GM18909 (cell line): ENCODE data around the gene POLG2.

Experiments used
- ATAC-seq: cut with Tn5 transposase; IDR thresholded peaks from one replicate; pipeline ENCODE4 v1.9.1; 2021; ENCODE audit warnings: mild to moderate bottlenecking; ENCODE audit not compliant: unreplicated experiment, poor library complexity

POLG2 gene

DNA sequence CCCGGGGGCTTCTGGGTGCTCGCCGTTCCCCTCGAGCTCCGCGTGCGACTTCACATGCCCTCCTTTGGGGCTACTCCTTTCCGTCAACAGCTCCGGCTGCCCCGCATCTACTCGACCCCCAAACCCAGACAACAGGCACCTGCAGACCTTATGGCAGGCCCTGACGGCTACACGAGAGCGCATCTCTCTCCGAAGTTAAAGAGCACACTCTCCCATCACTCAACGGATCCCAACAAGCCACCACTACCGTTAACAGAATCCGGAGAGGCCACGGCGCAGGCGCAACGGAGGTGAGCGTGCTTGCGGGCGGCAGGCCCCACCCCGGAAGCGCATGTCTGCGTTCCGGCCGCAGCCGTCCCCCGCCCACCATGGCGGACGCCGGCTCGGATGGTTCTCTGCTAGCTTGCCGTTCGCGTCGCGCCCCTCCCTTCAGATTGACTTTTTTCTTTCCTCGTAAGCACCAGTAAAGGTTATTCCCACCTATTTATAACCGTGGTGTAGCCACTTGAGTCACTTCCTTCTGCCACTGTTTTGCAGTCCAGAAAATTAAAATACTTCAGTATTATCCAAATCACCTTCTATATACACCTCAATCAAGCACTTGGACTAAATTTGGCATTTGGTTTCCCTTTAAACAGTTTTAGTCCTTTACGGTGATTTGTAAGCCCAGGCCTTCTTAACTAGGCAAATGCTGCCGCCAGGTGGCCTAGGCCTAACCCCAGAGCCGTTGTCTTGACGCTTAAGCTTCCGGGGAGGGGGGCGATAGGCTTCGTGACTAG lies at the start of gene POLG2:
Gene POLG2 (minus strand): TSS at position 269 of the 779 bp plus-strand sequence. CDS start 86 bp downstream, at position 183.
- ATAC-seq = peak; percentile 86

DNA sequence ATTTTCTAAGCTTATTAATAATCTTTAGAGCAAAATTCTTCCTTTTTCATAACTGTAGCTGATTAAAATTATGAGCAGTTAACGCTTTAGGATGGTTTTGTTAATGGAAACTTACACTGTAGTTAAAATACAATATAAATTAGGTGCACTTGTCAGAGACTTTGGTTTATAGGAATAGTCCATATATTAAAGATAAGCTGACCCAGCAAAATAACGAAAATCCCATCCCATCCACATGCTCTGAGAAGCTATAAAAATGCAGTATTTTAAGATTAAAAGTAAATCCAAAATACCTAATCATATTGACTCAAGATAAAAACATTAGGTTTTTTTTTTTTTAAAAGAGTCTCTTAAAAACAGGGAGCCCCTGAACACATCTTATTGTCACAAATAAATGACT lies 47.9 kb upstream of the POLG2 start:
- ATAC-seq = no peak

DNA sequence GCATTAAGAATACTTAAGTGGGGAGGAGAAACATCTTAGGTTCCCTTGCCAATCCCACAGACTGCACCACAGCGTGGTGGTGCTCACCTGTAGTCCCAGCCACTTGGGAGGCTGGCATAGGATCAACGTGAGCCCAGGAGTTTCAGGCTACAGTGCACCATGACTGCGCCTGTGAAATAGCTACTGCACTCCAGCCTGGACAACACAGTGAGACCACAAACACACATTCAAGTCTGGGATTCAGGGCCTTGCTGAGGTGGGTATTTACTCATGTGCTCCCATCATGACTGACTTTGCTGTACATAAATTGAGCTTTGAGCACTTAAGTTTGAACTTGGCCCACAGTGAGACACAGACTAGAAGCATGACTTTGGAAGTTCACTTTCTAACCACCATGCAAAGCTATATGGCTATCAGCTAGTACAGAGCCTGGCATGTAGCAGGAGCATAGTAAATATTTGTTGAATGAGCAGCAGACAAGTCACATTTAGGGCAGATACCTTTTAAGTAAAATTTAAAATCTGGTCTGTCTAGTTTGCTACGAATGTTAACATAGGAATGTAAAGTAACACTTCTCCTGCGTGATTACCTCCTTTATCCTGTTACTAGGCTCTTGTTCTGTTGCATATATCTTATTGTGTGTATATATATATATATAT lies 43.4 kb upstream of the POLG2 start:
- ATAC-seq = no peak

DNA sequence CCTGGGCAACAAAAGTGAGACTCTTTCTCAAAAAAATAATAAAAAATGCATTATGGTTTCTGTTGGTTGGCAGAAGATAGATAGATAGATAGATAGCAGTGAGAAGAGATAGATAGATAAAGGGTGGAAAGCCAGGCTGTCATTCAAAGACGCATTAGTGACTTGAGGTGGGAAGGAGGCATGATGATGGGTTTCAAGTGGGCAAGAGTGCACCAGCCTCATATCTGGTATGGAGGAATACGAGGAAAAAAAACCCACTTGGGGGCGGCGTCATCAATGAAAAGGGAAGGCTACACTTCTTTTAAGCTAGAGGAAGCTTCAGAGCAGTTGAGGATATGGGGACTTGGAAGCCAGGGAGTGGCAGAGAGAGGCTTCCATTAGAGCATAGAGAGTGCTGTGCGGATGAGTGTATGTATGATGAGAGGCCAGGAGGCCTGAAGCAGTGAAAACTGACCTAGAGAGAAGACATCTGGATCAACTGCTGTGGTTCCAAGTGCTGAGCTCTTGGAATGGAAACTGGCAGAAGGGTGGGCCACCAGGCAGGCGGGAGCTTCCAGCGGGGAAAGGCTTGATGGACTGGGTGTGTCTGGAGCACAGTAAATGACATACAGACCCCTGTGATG lies 41.8 kb upstream of the POLG2 start:
- no peak for ATAC-seq

DNA sequence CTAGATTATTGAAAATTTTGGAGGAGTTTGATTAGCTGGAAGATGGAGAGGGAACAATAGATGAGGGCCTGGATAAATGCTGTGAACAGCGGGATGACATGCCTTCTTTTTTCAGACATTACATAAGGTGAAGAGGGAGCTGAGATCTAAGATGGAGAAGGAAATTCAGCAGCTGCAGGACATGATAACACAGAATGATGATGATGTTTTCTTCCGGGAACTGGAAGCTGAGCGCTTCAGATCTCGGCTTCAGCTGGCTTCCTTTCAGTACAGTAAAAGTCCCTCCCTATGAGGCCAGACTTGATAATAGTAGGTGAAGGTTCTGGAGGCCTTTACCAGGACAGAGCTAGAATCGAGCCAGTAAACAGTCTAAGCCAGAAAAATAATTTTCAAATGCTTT lies 40.6 kb upstream of the POLG2 start:
- no peak for ATAC-seq

DNA sequence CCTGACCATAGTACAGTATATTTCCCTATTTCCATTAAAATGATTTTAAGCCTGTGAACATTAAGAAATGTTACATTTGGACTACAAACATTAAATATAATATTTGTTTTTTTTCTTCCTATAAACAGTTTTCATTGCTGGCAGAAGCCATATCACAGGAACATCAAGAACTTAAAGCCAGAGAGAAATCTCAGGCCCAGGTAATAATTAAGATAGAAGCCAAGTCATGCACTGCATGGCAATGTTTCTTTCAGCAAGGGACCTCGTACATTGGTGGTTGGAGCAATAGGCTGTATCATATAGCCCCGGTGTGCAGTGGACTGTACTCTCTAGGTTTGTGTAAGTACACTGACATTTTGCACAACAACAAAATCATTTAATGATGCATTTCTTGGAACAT lies 40.1 kb upstream of the POLG2 start:
- ATAC-seq = no peak

DNA sequence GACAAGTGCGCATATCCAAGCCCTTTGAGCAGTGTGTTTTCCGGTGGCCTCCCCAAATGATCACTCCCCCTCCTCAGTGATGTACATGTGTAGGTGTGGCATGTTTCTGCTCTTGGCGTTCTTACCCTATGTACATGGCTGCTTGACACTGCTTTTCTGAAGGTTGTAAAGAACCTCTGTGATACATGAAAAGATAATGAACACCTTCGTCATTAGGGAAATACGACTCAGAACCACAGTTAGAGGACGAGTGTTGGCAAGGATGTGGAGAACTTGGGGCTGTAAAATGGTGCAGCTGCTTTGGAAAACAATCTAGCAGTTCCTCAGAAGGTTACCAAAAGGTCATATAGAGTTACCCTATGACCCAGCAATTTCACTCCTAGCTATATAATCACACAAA lies 38.5 kb upstream of the POLG2 start:
- no peak for ATAC-seq

DNA sequence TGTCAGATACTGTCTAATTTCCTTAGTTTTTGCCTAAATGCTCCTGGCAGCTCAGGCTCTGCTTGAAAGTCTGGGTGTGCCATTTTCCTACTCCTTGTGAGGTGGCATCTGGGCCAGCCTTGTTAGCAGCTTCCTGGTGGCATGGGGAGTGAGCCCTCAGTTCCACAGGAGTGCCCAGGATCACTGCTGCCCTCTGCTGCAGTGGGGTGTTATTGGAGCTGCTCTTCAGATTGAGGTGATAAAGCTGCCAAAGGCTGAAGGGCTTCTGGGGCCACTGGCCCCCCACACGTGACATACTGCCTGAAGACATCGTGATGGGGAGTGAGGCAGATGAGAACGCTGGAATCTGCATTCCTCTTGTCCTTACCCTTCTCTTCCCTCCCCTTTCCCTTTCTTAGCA lies 37.3 kb upstream of the POLG2 start:
- ATAC-seq = no peak

DNA sequence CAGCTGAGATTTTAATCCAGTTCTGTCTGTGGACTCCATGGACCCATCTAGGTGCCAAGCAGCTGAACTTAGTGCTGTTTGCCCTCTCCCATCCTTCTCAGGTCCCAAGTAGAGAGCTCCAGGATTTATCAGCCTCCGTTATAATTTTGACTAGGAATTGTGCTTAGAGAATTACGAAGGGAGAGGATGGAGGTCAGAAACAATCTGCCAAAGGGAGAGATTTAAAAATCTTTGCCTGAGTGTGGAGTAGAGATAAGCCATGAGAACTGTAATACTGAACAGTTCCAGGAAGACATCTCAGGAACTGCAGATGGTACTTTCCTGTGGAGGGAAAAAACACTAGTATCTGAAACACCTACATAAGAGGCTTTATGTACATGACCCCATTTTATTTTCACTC lies 36.9 kb upstream of the POLG2 start:
- ATAC-seq = no peak

DNA sequence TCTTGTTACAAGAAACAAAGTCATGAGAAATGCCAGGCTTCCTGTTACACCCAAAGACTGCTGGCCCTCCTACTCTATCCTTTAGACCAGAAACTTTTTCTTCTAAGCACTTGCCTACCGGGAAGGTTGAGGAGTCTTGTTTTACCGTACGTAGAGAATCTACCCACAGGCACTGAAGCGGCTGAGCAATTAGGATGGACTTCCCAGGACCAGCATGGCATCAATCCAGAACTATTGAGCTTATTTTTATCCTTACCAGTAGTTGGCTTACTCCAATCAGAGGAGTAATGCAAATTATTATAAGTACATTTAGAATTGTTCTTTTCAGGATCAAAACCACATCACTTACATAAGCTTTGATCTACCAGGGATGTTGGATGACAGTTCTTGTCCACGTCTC lies 35.6 kb upstream of the POLG2 start:
- ATAC-seq = no peak

DNA sequence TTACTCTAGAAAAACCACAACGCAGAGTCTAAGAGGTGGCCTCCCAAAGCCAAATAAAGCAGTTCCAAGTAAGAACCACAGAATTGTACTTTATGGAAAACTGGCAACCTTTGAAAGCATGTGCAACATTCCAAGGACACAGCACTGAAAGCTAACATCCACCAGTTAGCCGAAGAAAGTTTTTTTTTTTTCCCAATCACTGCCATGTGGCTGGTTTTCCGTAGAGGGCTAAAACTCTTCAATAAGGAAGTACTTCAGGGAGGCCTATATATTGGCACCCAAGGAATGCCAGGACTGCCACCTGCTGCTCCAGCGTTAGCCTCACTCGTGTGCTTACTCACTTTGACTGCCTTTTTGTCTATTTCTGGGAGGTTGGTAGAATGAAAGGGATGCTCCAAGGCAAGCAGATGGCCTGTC lies 35.1 kb upstream of the POLG2 start:
- ATAC-seq = no peak

DNA sequence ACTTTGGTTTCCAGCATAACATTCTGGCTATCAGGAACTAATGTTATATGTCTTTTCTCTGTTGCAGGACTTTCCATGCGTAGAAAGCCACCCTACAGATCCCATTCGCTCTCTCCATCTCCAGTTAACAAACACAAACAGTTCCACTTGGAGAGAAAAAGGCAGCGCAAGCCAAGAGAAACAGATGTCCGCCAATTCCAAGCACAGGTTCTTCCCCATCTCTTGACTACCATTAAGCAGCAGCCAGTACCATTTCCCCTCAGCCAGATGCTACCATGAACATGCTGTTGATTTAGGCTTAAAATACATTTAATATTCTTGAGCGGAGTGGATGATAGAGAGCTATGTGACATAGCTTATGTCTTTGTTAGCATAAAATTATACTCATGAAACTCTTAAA lies 32.4 kb upstream of the POLG2 start:
- ATAC-seq = no peak

DNA sequence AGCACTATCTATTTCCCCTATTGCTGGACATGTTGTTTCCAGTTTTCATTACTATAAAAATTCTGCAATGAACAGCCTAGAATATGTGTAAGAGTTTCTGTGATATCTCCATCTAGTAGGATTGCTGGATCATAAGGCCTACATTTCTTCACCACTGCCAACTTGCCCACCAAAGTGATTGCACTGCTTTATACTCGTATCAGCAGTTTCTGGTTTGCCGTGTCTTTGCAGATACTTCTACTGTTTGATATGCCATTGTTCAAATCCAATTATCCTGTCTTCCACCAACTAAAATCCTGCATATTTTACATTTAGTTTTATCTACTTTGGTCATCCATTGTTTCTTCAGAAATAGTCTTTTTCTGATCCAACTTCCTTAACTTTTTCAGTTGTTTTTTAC lies 31.1 kb upstream of the POLG2 start:
- no peak for ATAC-seq

DNA sequence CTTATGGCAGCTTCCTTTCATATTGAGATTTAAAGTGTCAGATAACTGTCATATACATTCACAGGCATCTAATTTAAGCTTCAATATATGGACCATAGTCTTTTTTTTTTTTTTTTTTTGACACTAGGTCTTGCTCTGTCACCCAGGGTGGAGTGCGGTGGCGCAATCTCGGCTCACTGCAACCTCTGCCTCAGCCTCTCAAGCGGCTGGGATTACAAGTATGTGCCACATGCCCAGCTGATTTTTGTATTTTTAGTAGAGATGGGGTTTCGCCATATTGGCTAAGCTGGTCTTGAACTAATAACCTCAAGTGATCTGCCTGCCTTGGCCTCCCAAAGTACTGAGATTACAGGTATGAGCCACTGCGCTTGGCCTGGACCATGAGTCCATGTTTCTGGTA lies 23.5 kb upstream of the POLG2 start:
- ATAC-seq = no peak

DNA sequence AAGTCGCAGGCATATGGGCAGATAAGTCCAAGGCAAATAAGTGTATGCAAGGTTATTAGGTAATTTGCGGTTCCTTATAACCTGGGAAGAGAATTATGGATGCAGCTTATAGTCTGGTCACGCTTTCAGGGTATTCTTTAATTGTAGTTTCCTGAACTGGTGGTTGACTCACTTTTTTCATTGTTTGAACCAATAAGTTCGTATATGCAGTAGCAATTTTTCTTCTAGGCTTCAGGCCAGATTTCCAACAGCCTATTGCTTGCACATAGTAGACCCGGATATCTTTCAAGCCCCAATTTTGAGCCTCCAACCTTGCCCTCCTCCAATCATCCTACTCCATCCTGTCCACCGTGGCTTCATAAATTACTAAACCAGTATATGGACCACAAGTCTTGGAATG lies 22.7 kb upstream of the POLG2 start:
- no peak for ATAC-seq

DNA sequence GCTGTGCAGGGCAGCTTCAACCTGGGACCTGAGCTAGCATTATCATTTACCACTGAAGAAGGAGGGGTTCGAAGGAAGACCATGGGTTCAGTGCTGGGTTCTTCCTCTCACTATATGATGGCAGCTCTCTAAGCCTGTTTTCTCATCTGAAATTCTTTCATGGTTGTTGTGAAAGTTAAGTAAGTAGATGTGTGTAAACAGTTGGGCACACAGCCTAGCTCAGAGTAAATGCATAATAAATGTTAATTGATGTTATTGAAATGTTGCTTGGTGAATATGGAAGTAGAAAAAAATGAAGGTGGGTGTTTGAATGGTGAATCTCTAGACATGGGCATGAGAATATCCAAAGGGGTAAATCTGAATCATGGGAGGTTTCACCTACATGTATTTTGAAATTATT lies 19.0 kb upstream of the POLG2 start:
- no peak for ATAC-seq

DNA sequence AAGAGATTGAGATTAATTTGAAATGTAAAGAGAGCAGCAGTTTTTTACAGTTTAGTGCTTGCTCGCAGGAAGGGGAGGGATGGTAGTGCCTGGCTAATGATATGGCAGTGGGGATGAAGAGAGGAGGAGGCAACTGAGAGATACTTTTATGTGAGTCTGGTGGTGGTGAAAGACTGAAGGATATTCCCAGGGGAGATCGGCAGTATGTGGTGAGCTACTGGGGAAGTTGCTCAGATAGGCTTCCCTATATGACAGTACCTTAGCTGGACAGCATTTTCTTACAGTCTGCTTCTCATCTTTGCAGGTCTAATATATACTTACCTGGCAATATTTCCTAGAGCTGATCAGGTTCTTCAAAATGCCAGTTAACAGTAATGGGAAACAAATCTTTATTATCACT lies 18.6 kb upstream of the POLG2 start:
- no peak for ATAC-seq

DNA sequence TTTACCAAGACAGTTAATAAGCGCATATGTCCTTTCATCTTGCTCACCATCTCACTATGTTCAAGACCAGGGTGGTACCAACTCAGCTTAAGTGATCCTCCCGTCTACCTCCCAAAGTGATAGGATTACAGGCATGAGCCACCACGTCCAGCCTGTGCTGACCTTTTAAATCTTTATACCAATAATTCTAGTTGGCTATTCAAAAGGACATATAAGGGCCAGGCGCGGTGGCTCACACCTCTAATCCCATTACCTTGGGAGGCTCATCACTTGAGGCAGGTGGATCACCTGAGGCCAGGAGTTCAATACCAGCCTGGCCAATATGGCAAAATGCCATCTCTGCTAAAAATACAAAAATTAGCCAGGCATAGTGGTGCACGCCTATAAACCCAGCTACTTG lies 12.3 kb upstream of the POLG2 start:
- no peak for ATAC-seq

DNA sequence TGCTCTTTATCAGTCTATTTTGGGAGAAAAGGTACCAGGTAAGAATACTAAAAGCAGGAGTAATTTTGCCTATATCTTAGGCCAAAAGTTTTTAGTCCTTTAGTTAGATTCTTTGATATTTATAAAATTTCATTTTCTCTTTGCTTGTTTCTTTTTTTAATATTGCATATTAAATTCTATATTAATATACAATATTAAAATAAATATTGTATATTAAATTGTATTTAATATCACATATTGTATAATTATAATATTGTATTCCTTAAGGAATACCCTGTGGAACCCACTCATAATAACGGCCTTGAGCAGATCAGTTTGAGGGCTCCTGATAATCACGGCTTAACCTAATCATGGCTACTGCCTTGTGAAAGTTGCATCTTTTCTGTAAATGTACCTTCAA lies 11.8 kb upstream of the POLG2 start:
- no peak for ATAC-seq

DNA sequence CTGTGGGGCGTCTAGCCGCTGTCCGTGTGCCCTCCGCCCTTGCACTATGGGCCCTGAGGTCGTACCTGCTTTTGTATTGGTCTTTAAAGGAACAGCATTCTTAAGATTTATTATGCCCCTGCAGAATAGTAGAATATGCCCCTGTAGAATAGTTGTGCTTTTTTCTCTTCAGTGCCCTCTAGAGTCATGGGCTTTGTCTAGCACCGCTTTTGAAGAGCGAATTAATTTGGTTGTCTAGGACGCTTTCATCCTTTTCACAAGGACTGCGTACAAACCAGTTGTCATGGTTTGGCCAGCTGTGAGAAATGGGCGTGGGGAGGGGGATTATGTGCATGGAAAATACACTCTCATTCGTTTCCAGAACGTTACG lies 10.5 kb upstream of the POLG2 start:
- peak; percentile 23 for ATAC-seq

DNA sequence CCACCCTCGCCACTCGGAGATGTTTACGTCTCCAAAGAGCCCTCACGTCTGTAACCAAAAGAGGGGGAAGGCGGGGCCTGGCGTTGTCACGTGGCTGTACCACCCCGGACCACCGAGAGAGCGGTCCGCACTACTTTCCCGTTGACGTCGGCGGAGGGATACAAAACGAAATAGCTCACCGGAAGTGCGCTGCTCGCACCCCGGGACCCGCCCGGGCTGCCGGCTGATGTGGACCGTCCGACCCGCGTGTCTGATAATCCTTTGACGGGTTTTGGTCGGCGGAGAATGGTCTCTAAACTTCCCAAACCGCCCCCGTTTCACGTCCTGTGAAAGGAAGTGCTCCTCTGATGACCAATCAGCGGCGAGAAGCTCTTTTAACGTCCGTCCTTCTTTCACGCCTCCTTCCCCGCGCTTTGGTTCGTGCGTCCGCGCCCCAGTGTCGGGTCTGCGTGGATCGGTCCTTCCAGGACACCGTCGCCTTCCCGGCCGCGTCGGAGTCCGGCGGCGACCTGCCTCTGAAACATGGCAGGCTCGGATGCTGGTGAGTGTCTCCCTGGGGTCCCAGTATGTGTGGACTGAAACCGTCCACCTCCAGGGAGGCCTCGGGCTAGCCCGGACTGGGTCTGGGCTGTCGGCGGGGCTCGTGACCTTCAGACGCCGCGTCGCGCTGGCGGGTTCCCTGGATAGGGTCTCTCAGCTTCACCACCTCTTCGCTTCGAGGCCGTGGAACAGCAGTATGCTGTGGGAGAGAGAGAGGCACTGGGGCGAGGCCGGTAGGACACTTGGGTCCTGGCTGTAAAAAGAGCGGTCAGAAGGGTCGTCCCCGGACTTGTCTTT lies 9.9 kb upstream of the POLG2 start, which contains the start of gene CEP95:
Gene CEP95 (plus strand): TSS at position 402 of the 837 bp plus-strand sequence. CDS start 121 bp downstream, at position 523.
- ATAC-seq = peak; percentile 64
